Mesendoderm (in vitro differentiated cells): Measurements from ENCODE around the gene LRFN5.

Source experiments
- DNase-seq: peaks from one replicate; pipeline ENCODE4 v3.0.0; 2013
- H2AK5ac ChIP-seq: 2 replicates; pipeline ENCODE4 v1.6.1; 2013; ENCODE audit warnings: low read length, inconsistent platforms
- H2BK120ac ChIP-seq: 2 replicates; pipeline ENCODE4 v1.6.1; 2013; ENCODE audit warnings: low read depth, mild to moderate bottlenecking, low read length, moderate library complexity, mixed read lengths
- H2BK15ac ChIP-seq: replicated peaks from 2 replicates; pipeline ENCODE4 v1.6.1; 2013; ENCODE audit warnings: low read depth, mild to moderate bottlenecking, moderate library complexity
- H2BK5ac ChIP-seq: 2 replicates; pipeline ENCODE4 v1.6.1; 2013; ENCODE audit warnings: low read length, inconsistent platforms
- H3K18ac ChIP-seq: 2 replicates; pipeline ENCODE4 v1.6.1; 2013; ENCODE audit warnings: mild to moderate bottlenecking, low read length, mixed read lengths
- H3K23ac ChIP-seq: one replicate; pipeline ENCODE4 v1.6.1; 2013; ENCODE audit warnings: low read length
- H3K27ac ChIP-seq: 2 replicates; pipeline ENCODE4 v1.5.1; 2013; ENCODE audit warnings: low read depth, mild to moderate bottlenecking, inconsistent platforms, low read length, moderate library complexity
- H3K27me3 ChIP-seq: 2 replicates; pipeline ENCODE4 v1.6.1; 2013; ENCODE audit warnings: low read length, control low read depth, mild to moderate bottlenecking, inconsistent platforms; ENCODE audit not compliant: insufficient read depth, poor library complexity
- H3K36me3 ChIP-seq: 2 replicates; pipeline ENCODE4 v1.6.1; 2013; ENCODE audit warnings: low read length, inconsistent platforms; ENCODE audit not compliant: control insufficient read depth, insufficient read depth
- H3K4ac ChIP-seq: one replicate; pipeline ENCODE4 v1.6.1; 2013; ENCODE audit warnings: low read depth, mild to moderate bottlenecking, low read length, moderate library complexity
- H3K4me1 ChIP-seq: 2 replicates; pipeline ENCODE4 v1.6.1; 2013; ENCODE audit warnings: low read depth, low read length, inconsistent platforms; ENCODE audit not compliant: control insufficient read depth
- H3K4me2 ChIP-seq: 2 replicates; pipeline ENCODE4 v1.6.1; 2013; ENCODE audit warnings: low read length
- H3K4me3 ChIP-seq: 2 replicates; pipeline ENCODE4 v1.5.1; 2013; ENCODE audit warnings: mild to moderate bottlenecking, low read length
- H3K56ac ChIP-seq: one replicate; pipeline ENCODE4 v1.6.1; 2013; ENCODE audit warnings: low read length
- H3K79me1 ChIP-seq: 2 replicates; pipeline ENCODE4 v1.6.1; 2013; ENCODE audit warnings: low read length, inconsistent platforms
- H3K79me2 ChIP-seq: 2 replicates; pipeline ENCODE4 v1.6.1; 2013; ENCODE audit warnings: mild to moderate bottlenecking, low read length; ENCODE audit not compliant: control insufficient read depth, insufficient read depth
- H3K9ac ChIP-seq: 2 replicates; pipeline ENCODE4 v1.6.1; 2013; ENCODE audit warnings: low read length, inconsistent platforms
- H4K5ac ChIP-seq: one replicate; pipeline ENCODE4 v1.6.1; 2013; ENCODE audit warnings: low read length
- H4K8ac ChIP-seq: one replicate; pipeline ENCODE4 v1.6.1; 2013; ENCODE audit warnings: low read depth, mild to moderate bottlenecking, control low read depth, low read length, moderate library complexity
- WGBS: extraction: QIAGEN DNeasy Blood & Tissue Kit; methylation state at CpG from one replicate; pipeline ENCODE4 v1.1.7; 2013; ENCODE audit warnings: low lambda C conversion rate, missing lambda C conversion rate; ENCODE audit not compliant: insufficient coverage; ENCODE audit errors: extremely low coverage; 5-methylcytosine and 5-hydroxymethylcytosine counted together

Gene LRFN5

GRCh38 chr14:41606282-41606531, 469 bp upstream of the LRFN5 start:
- Histone ChIP-seq H3K9ac (peak overlapping the region; percentile 93), H3K23ac (no peak overlapping the region), H3K79me2 (peaks cover 13% of the 10 kb centered on the region), H2AK5ac (no peak overlapping the region), H3K36me3 (no peaks in the 10 kb centered on the region), H3K79me1 (no peaks in the 10 kb centered on the region), H2BK120ac (no peak overlapping the region), H3K4ac (no peak overlapping the region), H4K8ac (no peak overlapping the region), H3K4me2 (peak overlapping the region; percentile 86), H3K56ac (peak overlapping the region; percentile 87), H3K27ac (peak overlapping the region; percentile 40), H3K18ac (peak overlapping the region; percentile 46), H2BK15ac (no peak overlapping the region), H3K4me1 (peaks cover 6% of the 10 kb centered on the region), H2BK5ac (peak overlapping the region; percentile 58), H3K27me3 (peaks cover 8% of the 10 kb centered on the region), H3K4me3 (peak overlapping the region; percentile 87), H4K5ac (no peak overlapping the region)
- WGBS = no CpG with 5 or more reads among the region's 7 CpGs
- DNase-seq = no peak

- peaks cover 8% of the 10 kb centered on the region for H3K27me3 ChIP-seq
- no CpG with 5 or more reads among the region's 21 CpGs for WGBS
Measured at GRCh38 chr14:41607304-41607775, 664 bp downstream of the LRFN5 start.

GRCh38 chr14:41607966-41608663, 1.4 kb downstream of the LRFN5 start:
- Histone ChIP-seq H3K27me3 (peaks cover 8% of the 10 kb centered on the region), H3K36me3 (no peaks in the 10 kb centered on the region), H3K4me1 (peaks cover 6% of the 10 kb centered on the region), H3K4ac (no peak overlapping the region), H3K9ac (peak overlapping the region; percentile 93), H3K4me3 (peak overlapping the region; percentile 87), H3K23ac (peak overlapping the region; percentile 97), H2BK120ac (no peak overlapping the region), H2AK5ac (no peak overlapping the region), H2BK15ac (no peak overlapping the region), H3K79me1 (no peaks in the 10 kb centered on the region), H3K4me2 (peak overlapping the region; percentile 98), H4K5ac (no peak overlapping the region), H4K8ac (no peak overlapping the region), H3K79me2 (peaks cover 13% of the 10 kb centered on the region), H3K56ac (peak overlapping the region; percentile 89), H2BK5ac (peak overlapping the region; percentile 36), H3K27ac (no peak overlapping the region), H3K18ac (no peak overlapping the region)
- peak; percentile 81 for DNase-seq
- WGBS = no CpG with 5 or more reads among the region's 55 CpGs

More at GRCh38 chr14:41607304-41607775, 664 bp downstream of the LRFN5 start:
- peak overlapping the region; percentile 98 for H3K4me2 ChIP-seq
- peak overlapping the region; percentile 93 for H3K9ac ChIP-seq
- H3K56ac ChIP-seq = peak overlapping the region; percentile 87
- H3K18ac ChIP-seq = peak overlapping the region; percentile 21
- H3K36me3 ChIP-seq = no peaks in the 10 kb centered on the region
- DNase-seq = no peak
- H3K79me1 ChIP-seq = no peaks in the 10 kb centered on the region
- H2BK5ac ChIP-seq = no peak overlapping the region
- no peak overlapping the region for H3K4ac ChIP-seq
- H3K4me3 ChIP-seq = peak overlapping the region; percentile 87
- H3K23ac ChIP-seq = no peak overlapping the region
- no peak overlapping the region for H3K27ac ChIP-seq
- H2AK5ac ChIP-seq = no peak overlapping the region
- H3K4me1 ChIP-seq = peaks cover 6% of the 10 kb centered on the region
- no peak overlapping the region for H2BK15ac ChIP-seq
- peaks cover 13% of the 10 kb centered on the region for H3K79me2 ChIP-seq
- H2BK120ac ChIP-seq = no peak overlapping the region
- H4K8ac ChIP-seq = no peak overlapping the region
- no peak overlapping the region for H4K5ac ChIP-seq

GRCh38 chr14:41608681-41609390, 2.2 kb downstream of the LRFN5 start:
- peaks cover 8% of the 10 kb centered on the region for H3K27me3 ChIP-seq
- no peak overlapping the region for H4K8ac ChIP-seq
- H3K4ac ChIP-seq = no peak overlapping the region
- no peak overlapping the region for H3K27ac ChIP-seq
- H2BK120ac ChIP-seq = no peak overlapping the region
- WGBS = no CpG with 5 or more reads among the region's 15 CpGs
- H2BK5ac ChIP-seq = no peak overlapping the region
- H3K4me3 ChIP-seq = peak overlapping the region; percentile 87
- no peak overlapping the region for H2BK15ac ChIP-seq
- no peak overlapping the region for H3K18ac ChIP-seq
- peak overlapping the region; percentile 19 for H3K9ac ChIP-seq
- H3K36me3 ChIP-seq = no peaks in the 10 kb centered on the region
- H3K79me1 ChIP-seq = no peaks in the 10 kb centered on the region
- H3K4me1 ChIP-seq = peaks cover 6% of the 10 kb centered on the region
- H3K56ac ChIP-seq = peak overlapping the region; percentile 62
- DNase-seq = no peak
- H3K79me2 ChIP-seq = peaks cover 13% of the 10 kb centered on the region
- H4K5ac ChIP-seq = no peak overlapping the region
- H2AK5ac ChIP-seq = no peak overlapping the region
- H3K23ac ChIP-seq = no peak overlapping the region
- peak overlapping the region; percentile 98 for H3K4me2 ChIP-seq

GRCh38 chr14:41609704-41610183, 3.1 kb downstream of the LRFN5 start:
- no CpG with 5 or more reads among the region's 24 CpGs for WGBS
- DNase-seq = peak; percentile 94
- Histone ChIP-seq H2BK5ac (no peak overlapping the region), H2AK5ac (no peak overlapping the region), H2BK15ac (no peak overlapping the region), H3K4me2 (peak overlapping the region; percentile 98), H3K27me3 (peaks cover 8% of the 10 kb centered on the region), H3K79me2 (peaks cover 9% of the 10 kb centered on the region), H3K4me1 (peaks cover 6% of the 10 kb centered on the region), H3K79me1 (no peaks in the 10 kb centered on the region), H3K4me3 (no peak overlapping the region), H3K9ac (peak overlapping the region; percentile 39), H4K5ac (no peak overlapping the region), H2BK120ac (no peak overlapping the region), H3K23ac (no peak overlapping the region), H3K18ac (no peak overlapping the region), H4K8ac (no peak overlapping the region), H3K36me3 (no peaks in the 10 kb centered on the region), H3K4ac (no peak overlapping the region), H3K56ac (peak overlapping the region; percentile 2), H3K27ac (no peak overlapping the region)
